ENCODE measurements around the gene SPATA16.
"Not testable (repeated sequence)": the region's sequence is repeated elsewhere in the genome, so short reads cannot be mapped to it uniquely, and the experiment has no call there.

SPATA16 gene

GRCh38 chr3:173004681-173005080 lies 136.4 kb downstream of the SPATA16 start:
- no peak for DNase-seq (ENCODE audit: low read depth in 2 of 2)

- DNase-seq (ENCODE audit: low read depth in 2 of 2): no peak
Observed at GRCh38 chr3:173003956-173004355, 137.1 kb downstream of the SPATA16 start.

- DNase-seq (ENCODE audit: low read depth in 2 of 2): no peak
Observed at GRCh38 chr3:173003471-173003870, 137.6 kb downstream of the SPATA16 start.

- no peak for DNase-seq (ENCODE audit: low read depth in 2 of 2)
Observed at GRCh38 chr3:173001622-173002021, 139.4 kb downstream of the SPATA16 start.

- no peak for DNase-seq (ENCODE audit: low read depth in 2 of 2)
Observed at GRCh38 chr3:173000553-173000952, 140.5 kb downstream of the SPATA16 start.

- DNase-seq (ENCODE audit: low read depth in 2 of 2): no peak
Observed at GRCh38 chr3:172993412-172993811, 147.6 kb downstream of the SPATA16 start.

- DNase-seq (ENCODE audit: low read depth in 2 of 2): no peak
Observed at GRCh38 chr3:172991424-172991996, 149.5 kb downstream of the SPATA16 start.

- no peak for DNase-seq (ENCODE audit: low read depth in 2 of 2)
Observed at GRCh38 chr3:172989373-172989772, 151.7 kb downstream of the SPATA16 start.

GRCh38 chr3:172987273-172987672 lies 153.8 kb downstream of the SPATA16 start:
- no peak for DNase-seq (ENCODE audit: low read depth in 2 of 2)

- DNase-seq (ENCODE audit: low read depth in 2 of 2): no peak
Observed at GRCh38 chr3:172984914-172985313, 156.1 kb downstream of the SPATA16 start.

- no peak for DNase-seq (ENCODE audit: low read depth in 2 of 2)
Observed at GRCh38 chr3:172982736-172983364, 158.2 kb downstream of the SPATA16 start.

GRCh38 chr3:172981407-172981983 lies 159.5 kb downstream of the SPATA16 start:
- no peak for DNase-seq (ENCODE audit: low read depth in 2 of 2)

- no peak for DNase-seq (ENCODE audit: low read depth in 2 of 2)
Observed at GRCh38 chr3:172980849-172981248, 160.2 kb downstream of the SPATA16 start.

GRCh38 chr3:172977696-172978095 lies 163.3 kb downstream of the SPATA16 start:
- no peak for DNase-seq (ENCODE audit: low read depth in 2 of 2)

GRCh38 chr3:172974969-172975368 lies 166.1 kb downstream of the SPATA16 start:
- no peak for DNase-seq (ENCODE audit: low read depth in 2 of 2)

- DNase-seq (ENCODE audit: low read depth in 2 of 2): no peak
Observed at GRCh38 chr3:172973799-172974198, 167.2 kb downstream of the SPATA16 start.

- DNase-seq (ENCODE audit: low read depth in 2 of 2): no peak
Observed at GRCh38 chr3:172972717-172973116, 168.3 kb downstream of the SPATA16 start.

GRCh38 chr3:172972067-172972466 lies 169.0 kb downstream of the SPATA16 start:
- no peak for DNase-seq (ENCODE audit: low read depth in 2 of 2)

- DNase-seq (ENCODE audit: low read depth in 2 of 2): no peak
Observed at GRCh38 chr3:172968646-172969045, 172.4 kb downstream of the SPATA16 start.

- no peak for DNase-seq (ENCODE audit: low read depth in 2 of 2)
Observed at GRCh38 chr3:172965256-172965655, 175.8 kb downstream of the SPATA16 start.

- not testable (repeated sequence) for DNase-seq (ENCODE audit: low read depth in 2 of 2)
Observed at GRCh38 chr3:172960626-172961182, 180.3 kb downstream of the SPATA16 start.

- no peak for DNase-seq (ENCODE audit: low read depth in 2 of 2)
Observed at GRCh38 chr3:172958565-172958964, 182.5 kb downstream of the SPATA16 start.

GRCh38 chr3:172953571-172953970 lies 187.5 kb downstream of the SPATA16 start:
- DNase-seq (ENCODE audit: low read depth in 2 of 2): no peak
